Spleen (tissue), 7 donors: ENCODE results near the gene NLK.
"Not testable (repeated sequence)": the region's sequence is repeated elsewhere in the genome, so short reads cannot be mapped to it uniquely, and the experiment has no call there.

ENCODE experiments used
- POLR2A ChIP-seq, 3 donors: fragments of 450-650 bp; IDR thresholded peaks; one replicate each; pipeline ENCODE4 v1.5.1; 2017; ENCODE audit warnings: antibody characterized with exemption in 3 of 3, mild to moderate bottlenecking in 1 of 3
- POLR2AphosphoS5 ChIP-seq, 3 donors: sonication (generic); formaldehyde crosslinking; IDR thresholded peaks; one replicate each; pipeline ENCODE4 v1.5.1; 2017; ENCODE audit warnings: antibody characterized with exemption in 3 of 3
- TF ChIP-seq, protein P1 (sequence below), 11 experiments: fragments of 200-600 bp in 7 of 11; fragments of 450-650 bp in 4 of 11; sonication (generic) in 4 of 11; IDR thresholded peaks in 8 of 11; conservative IDR thresholded peaks in 3 of 11; 1 replicate in 7 of 11; 2 replicates in 4 of 11; pipeline versions ENCODE4 v1.4.0 to v1.8.0; 2016 to 2021; ENCODE audit warnings: antibody characterized with exemption in 11 of 11, inconsistent platforms in 4 of 11, mild to moderate bottlenecking in 1 of 11
- donor health status: DM: no; HTN: no; CAD: no; lungs with moderate emphysema.
- donor health status: DM: no; HTN: no; CAD: no.
- donor health status: DM: no; HTN: no; CAD: no.

DNA sequence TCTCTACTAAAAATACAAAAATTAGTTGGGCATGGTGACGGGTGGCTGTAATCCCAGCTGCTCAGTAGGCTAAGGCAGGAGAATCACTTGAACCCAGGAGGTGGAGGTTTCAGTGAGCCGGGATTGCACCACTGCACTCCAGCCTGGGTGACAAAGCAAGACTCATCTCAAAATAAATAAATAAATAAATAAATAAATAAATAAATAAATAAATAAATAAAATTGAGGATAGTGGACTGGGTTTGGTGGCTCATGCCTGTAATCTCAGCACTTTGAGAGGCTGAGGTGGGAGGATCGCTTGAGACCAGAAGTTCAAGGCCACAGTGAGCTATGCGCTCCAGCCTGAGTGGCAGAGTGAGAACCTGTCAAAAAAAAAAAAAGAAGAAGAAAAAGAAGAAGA is 34.6 kb upstream of the NLK start:
- TF ChIP-seq, protein P1, sequence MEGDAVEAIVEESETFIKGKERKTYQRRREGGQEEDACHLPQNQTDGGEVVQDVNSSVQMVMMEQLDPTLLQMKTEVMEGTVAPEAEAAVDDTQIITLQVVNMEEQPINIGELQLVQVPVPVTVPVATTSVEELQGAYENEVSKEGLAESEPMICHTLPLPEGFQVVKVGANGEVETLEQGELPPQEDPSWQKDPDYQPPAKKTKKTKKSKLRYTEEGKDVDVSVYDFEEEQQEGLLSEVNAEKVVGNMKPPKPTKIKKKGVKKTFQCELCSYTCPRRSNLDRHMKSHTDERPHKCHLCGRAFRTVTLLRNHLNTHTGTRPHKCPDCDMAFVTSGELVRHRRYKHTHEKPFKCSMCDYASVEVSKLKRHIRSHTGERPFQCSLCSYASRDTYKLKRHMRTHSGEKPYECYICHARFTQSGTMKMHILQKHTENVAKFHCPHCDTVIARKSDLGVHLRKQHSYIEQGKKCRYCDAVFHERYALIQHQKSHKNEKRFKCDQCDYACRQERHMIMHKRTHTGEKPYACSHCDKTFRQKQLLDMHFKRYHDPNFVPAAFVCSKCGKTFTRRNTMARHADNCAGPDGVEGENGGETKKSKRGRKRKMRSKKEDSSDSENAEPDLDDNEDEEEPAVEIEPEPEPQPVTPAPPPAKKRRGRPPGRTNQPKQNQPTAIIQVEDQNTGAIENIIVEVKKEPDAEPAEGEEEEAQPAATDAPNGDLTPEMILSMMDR (IDR thresholded peaks at IDR 0.05 in 8 of 11, conservative IDR thresholded peaks at IDR 0.05 in 3 of 11) = not testable (repeated sequence)
- not testable (repeated sequence) for TF ChIP-seq POLR2A, POLR2AphosphoS5 (IDR thresholded peaks at IDR 0.05)
